ENCODE results near the gene PKDREJ.
"Not testable (repeated sequence)": the region's sequence is repeated elsewhere in the genome, so short reads cannot be mapped to it uniquely, and the experiment has no call there.

Gene PKDREJ

GRCh38 chr22:46267431-46268279, 4.5 kb upstream of the PKDREJ start, which contains the start of gene TTC38:
TTC38 (plus strand) TSS chr22:46268008; CDS start chr22:46268040, 32 bp downstream.
- no peak for DNase-seq (ENCODE audit: low read depth)

- DNase-seq (ENCODE audit: low read depth), result not testable (repeated sequence)
Observed at GRCh38 chr22:46265627-46266026, 2.5 kb upstream of the PKDREJ start.

- not testable (repeated sequence) for DNase-seq (ENCODE audit: low read depth)
Observed at GRCh38 chr22:46264520-46264919, 1.4 kb upstream of the PKDREJ start.

GRCh38 chr22:46262449-46263215, 511 bp downstream of the PKDREJ start:
- no peak for DNase-seq (ENCODE audit: low read depth)

- DNase-seq (ENCODE audit: low read depth), result no peak
Observed at GRCh38 chr22:46260038-46260437, 3.1 kb downstream of the PKDREJ start.

GRCh38 chr22:46259374-46259773, 3.8 kb downstream of the PKDREJ start:
- DNase-seq (ENCODE audit: low read depth), result no peak

- DNase-seq (ENCODE audit: low read depth), result no peak
Observed at GRCh38 chr22:46256358-46256958, 6.7 kb downstream of the PKDREJ start.

GRCh38 chr22:46251816-46252380, 11.2 kb downstream of the PKDREJ start:
- no peak for DNase-seq (ENCODE audit: low read depth)

- no peak for DNase-seq (ENCODE audit: low read depth)
Observed at GRCh38 chr22:46251266-46251665, 11.9 kb downstream of the PKDREJ start.

GRCh38 chr22:46250783-46251125, 12.4 kb downstream of the PKDREJ start:
- no peak for DNase-seq (ENCODE audit: low read depth)

- DNase-seq (ENCODE audit: low read depth), result no peak
Observed at GRCh38 chr22:46250035-46250782, 12.9 kb downstream of the PKDREJ start, which contains the start of gene CDPF1. CDPF1 (minus strand) TSS chr22:46250293; CDS start chr22:46248284, 2,009 bp downstream.

- DNase-seq (ENCODE audit: low read depth), result no peak
Observed at GRCh38 chr22:46247443-46247975, 15.6 kb downstream of the PKDREJ start.

GRCh38 chr22:46246178-46246577, 17.0 kb downstream of the PKDREJ start:
- no peak for DNase-seq (ENCODE audit: low read depth)

GRCh38 chr22:46245511-46245910, 17.6 kb downstream of the PKDREJ start:
- DNase-seq (ENCODE audit: low read depth), result no peak

- DNase-seq (ENCODE audit: low read depth), result no peak
Observed at GRCh38 chr22:46244771-46245170, 18.4 kb downstream of the PKDREJ start.

- no peak for DNase-seq (ENCODE audit: low read depth)
Observed at GRCh38 chr22:46242076-46242475, 21.1 kb downstream of the PKDREJ start.

- DNase-seq (ENCODE audit: low read depth), result no peak
Observed at GRCh38 chr22:46241396-46242007, 21.6 kb downstream of the PKDREJ start.

- no peak for DNase-seq (ENCODE audit: low read depth)
Observed at GRCh38 chr22:46240907-46241306, 22.2 kb downstream of the PKDREJ start.

- DNase-seq (ENCODE audit: low read depth), result no peak
Observed at GRCh38 chr22:46240506-46240905, 22.6 kb downstream of the PKDREJ start.

GRCh38 chr22:46240073-46240472, 23.1 kb downstream of the PKDREJ start:
- DNase-seq (ENCODE audit: low read depth), result no peak
